ENCODE results near the gene NARS2.
A peak's percentile ranks its signal among the peaks of the same experiment; 100 is the strongest.

Gene NARS2

DNA sequence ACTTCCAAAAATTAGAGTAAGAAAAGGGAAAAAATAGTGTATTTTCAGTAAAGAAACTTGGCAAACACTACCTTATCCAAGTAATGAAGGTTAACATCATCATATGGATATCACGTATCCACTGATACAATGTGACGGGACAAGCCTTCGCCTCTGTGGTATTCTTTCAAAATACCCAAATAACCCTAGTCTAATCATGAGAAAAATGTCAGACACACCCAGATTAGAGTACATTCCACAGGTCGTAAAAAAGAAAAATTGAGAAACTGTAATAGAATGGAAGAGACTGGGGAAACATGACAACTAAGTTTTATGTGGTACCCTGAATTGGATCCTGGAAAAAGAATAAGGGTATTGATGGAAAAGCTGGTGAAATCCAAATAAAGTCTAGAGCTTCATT is 48.9 kb downstream of the NARS2 start:
- H2BK15ac ChIP-seq (ENCODE audit: low read depth, poor library complexity, severe bottlenecking): no peak overlapping the region
- peaks cover 1% of the 10 kb centered on the region for H3K79me1 ChIP-seq (replicated peaks; ENCODE audit: low read length, poor library complexity, severe bottlenecking)
- no peak overlapping the region for H2BK5ac ChIP-seq (ENCODE audit: low read depth, low read length, poor library complexity, severe bottlenecking)
- no peak overlapping the region for H4K8ac ChIP-seq (ENCODE audit: low read length)
- 98% methylated on average over 4 of the region's 4 CpGs for WGBS
- no peak overlapping the region for H4K91ac ChIP-seq (ENCODE audit: low read length)
- no peak overlapping the region for H2AK5ac ChIP-seq (ENCODE audit: low read length, severe bottlenecking)
- H2BK12ac ChIP-seq (ENCODE audit: low read length in 2 of 2): no peak overlapping the region
- no peaks in the 10 kb centered on the region for H3K9me3 ChIP-seq (ENCODE audit: control insufficient read depth, low read length)
- H3K14ac ChIP-seq (ENCODE audit: low read length in 2 of 2): no peak overlapping the region
- H3K18ac ChIP-seq (ENCODE audit: low read depth in 1 of 2, low read length in 2 of 2): no peak overlapping the region
- no peak overlapping the region for H3K9ac ChIP-seq (ENCODE audit: low read length)
- no peaks in the 10 kb centered on the region for H3K36me3 ChIP-seq (ENCODE audit: control insufficient read depth in 1 of 2, insufficient read depth in 2 of 2, low read depth in 1 of 2, low read length in 2 of 2)
- no peak overlapping the region for H2AFZ ChIP-seq (ENCODE audit: low read depth, low read length)
- no peak overlapping the region for H3K4me2 ChIP-seq (ENCODE audit: low read length, poor library complexity, severe bottlenecking)
- H2BK120ac ChIP-seq (ENCODE audit: low read depth, low read length): no peak overlapping the region
- H3K27me3 ChIP-seq (ENCODE audit: control insufficient read depth in 1 of 2, insufficient read depth in 1 of 2, low read length in 2 of 2): no peaks in the 10 kb centered on the region
- H3K4me1 ChIP-seq (ENCODE audit: control insufficient read depth, insufficient read depth, low read depth, low read length): no peaks in the 10 kb centered on the region
- H3K4me3 ChIP-seq (ENCODE audit: insufficient read depth in 1 of 2, low read depth in 1 of 2, low read length in 2 of 2): no peak overlapping the region
- H3K4ac ChIP-seq (ENCODE audit: low read depth in 1 of 2, low read length in 2 of 2): no peak overlapping the region
- no peak for DNase-seq
- no peak overlapping the region for H3K23ac ChIP-seq (ENCODE audit: low read length in 2 of 2)
- no peak overlapping the region for H3K27ac ChIP-seq (ENCODE audit: low read length, poor library complexity, severe bottlenecking)

DNA sequence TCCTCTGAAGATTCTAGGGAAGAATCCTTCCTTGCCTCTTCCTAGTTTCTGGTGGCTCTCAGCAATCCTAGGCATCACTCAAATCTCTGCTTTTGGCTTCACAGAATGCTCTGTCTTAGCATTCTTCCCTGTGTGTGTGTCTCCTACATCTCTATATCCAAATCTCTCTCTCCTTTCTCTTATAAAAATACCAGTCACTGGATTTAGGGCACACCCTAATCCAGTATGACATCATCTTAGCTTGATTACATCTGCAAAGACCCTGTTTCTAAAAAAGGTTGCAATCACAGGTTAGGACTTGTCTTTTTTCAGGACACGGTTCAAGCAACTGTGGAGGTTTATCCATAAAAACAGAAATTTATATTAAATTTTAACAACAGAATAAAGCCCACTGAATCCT is 54.4 kb downstream of the NARS2 start:
- H3K27ac ChIP-seq (ENCODE audit: low read length, poor library complexity, severe bottlenecking): no peak overlapping the region
- no CpG with 5 or more reads among the region's 1 CpG for whole genome bisulfite sequencing

DNA sequence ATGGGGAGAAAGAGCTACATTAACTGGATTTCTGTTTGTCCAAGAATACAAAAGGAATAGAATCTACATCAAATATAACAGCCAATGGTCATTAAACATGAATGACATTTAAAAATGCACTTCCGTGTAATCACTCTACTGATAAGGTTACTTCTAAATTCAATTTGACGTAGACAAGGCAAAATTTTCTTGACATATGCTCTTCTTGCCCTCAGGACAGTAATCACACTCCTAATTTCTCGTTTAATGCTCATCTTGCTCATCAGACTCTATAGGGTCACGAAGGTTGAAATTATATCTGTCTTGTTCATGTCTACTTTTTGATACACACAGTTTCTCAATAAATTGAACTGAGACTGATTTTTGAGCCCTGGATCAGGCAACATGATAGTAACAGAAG is 58.4 kb downstream of the NARS2 start:
- Histone ChIP-seq H2BK12ac (ENCODE audit: low read length in 2 of 2) (no peak overlapping the region), H2AFZ (ENCODE audit: low read depth, low read length) (no peak overlapping the region), H3K23ac (ENCODE audit: low read length in 2 of 2) (no peak overlapping the region), H3K79me1 (replicated peaks; ENCODE audit: low read length, poor library complexity, severe bottlenecking) (peaks cover 7% of the 10 kb centered on the region), H2BK5ac (ENCODE audit: low read depth, low read length, poor library complexity, severe bottlenecking) (no peak overlapping the region), H3K4me3 (ENCODE audit: insufficient read depth in 1 of 2, low read depth in 1 of 2, low read length in 2 of 2) (no peak overlapping the region), H2BK15ac (ENCODE audit: low read depth, poor library complexity, severe bottlenecking) (no peak overlapping the region), H3K9ac (ENCODE audit: low read length) (no peak overlapping the region), H3K18ac (ENCODE audit: low read depth in 1 of 2, low read length in 2 of 2) (no peak overlapping the region), H3K14ac (ENCODE audit: low read length in 2 of 2) (no peak overlapping the region), H3K27ac (ENCODE audit: low read length, poor library complexity, severe bottlenecking) (no peak overlapping the region), H3K9me3 (ENCODE audit: control insufficient read depth, low read length) (no peaks in the 10 kb centered on the region), H3K27me3 (ENCODE audit: control insufficient read depth in 1 of 2, insufficient read depth in 1 of 2, low read length in 2 of 2) (no peaks in the 10 kb centered on the region), H3K36me3 (ENCODE audit: control insufficient read depth in 1 of 2, insufficient read depth in 2 of 2, low read depth in 1 of 2, low read length in 2 of 2) (peaks cover 0 to 7% of the 10 kb centered on the region in 2 experiments), H3K4me2 (ENCODE audit: low read length, poor library complexity, severe bottlenecking) (no peak overlapping the region), H4K8ac (ENCODE audit: low read length) (no peak overlapping the region), H2BK120ac (ENCODE audit: low read depth, low read length) (no peak overlapping the region), H2AK5ac (ENCODE audit: low read length, severe bottlenecking) (no peak overlapping the region), H3K4ac (ENCODE audit: low read depth in 1 of 2, low read length in 2 of 2) (no peak overlapping the region), H4K91ac (ENCODE audit: low read length) (no peak overlapping the region), H3K4me1 (ENCODE audit: control insufficient read depth, insufficient read depth, low read depth, low read length) (no peaks in the 10 kb centered on the region)
- no peak for DNase-seq
- WGBS: 97% methylated on average over 3 of the region's 4 CpGs

More for the DNA sequence above, 54.4 kb downstream of the NARS2 start:
- no peak overlapping the region for H2BK5ac ChIP-seq (ENCODE audit: low read depth, low read length, poor library complexity, severe bottlenecking)
- no peak overlapping the region for H3K4ac ChIP-seq (ENCODE audit: low read depth in 1 of 2, low read length in 2 of 2)
- DNase-seq: no peak
- H3K36me3 ChIP-seq (ENCODE audit: control insufficient read depth in 1 of 2, insufficient read depth in 2 of 2, low read depth in 1 of 2, low read length in 2 of 2): no peaks in the 10 kb centered on the region
- no peaks in the 10 kb centered on the region for H3K27me3 ChIP-seq (ENCODE audit: control insufficient read depth in 1 of 2, insufficient read depth in 1 of 2, low read length in 2 of 2)
- peaks cover 4% of the 10 kb centered on the region for H3K79me1 ChIP-seq (replicated peaks; ENCODE audit: low read length, poor library complexity, severe bottlenecking)
- no peak overlapping the region for H2AK5ac ChIP-seq (ENCODE audit: low read length, severe bottlenecking)
- no peak overlapping the region for H3K4me3 ChIP-seq (ENCODE audit: insufficient read depth in 1 of 2, low read depth in 1 of 2, low read length in 2 of 2)
- H3K9ac ChIP-seq (ENCODE audit: low read length): no peak overlapping the region
- no peak overlapping the region for H2AFZ ChIP-seq (ENCODE audit: low read depth, low read length)
- no peak overlapping the region for H2BK12ac ChIP-seq (ENCODE audit: low read length in 2 of 2)
- no peak overlapping the region for H4K8ac ChIP-seq (ENCODE audit: low read length)
- H2BK120ac ChIP-seq (ENCODE audit: low read depth, low read length): no peak overlapping the region
- H3K9me3 ChIP-seq (ENCODE audit: control insufficient read depth, low read length): no peaks in the 10 kb centered on the region
- H3K23ac ChIP-seq (ENCODE audit: low read length in 2 of 2): no peak overlapping the region
- H3K14ac ChIP-seq (ENCODE audit: low read length in 2 of 2): no peak overlapping the region
- H3K18ac ChIP-seq (ENCODE audit: low read depth in 1 of 2, low read length in 2 of 2): no peak overlapping the region
- no peak overlapping the region for H4K91ac ChIP-seq (ENCODE audit: low read length)
- no peaks in the 10 kb centered on the region for H3K4me1 ChIP-seq (ENCODE audit: control insufficient read depth, insufficient read depth, low read depth, low read length)
- H2BK15ac ChIP-seq (ENCODE audit: low read depth, poor library complexity, severe bottlenecking): no peak overlapping the region
- no peak overlapping the region for H3K4me2 ChIP-seq (ENCODE audit: low read length, poor library complexity, severe bottlenecking)

DNA sequence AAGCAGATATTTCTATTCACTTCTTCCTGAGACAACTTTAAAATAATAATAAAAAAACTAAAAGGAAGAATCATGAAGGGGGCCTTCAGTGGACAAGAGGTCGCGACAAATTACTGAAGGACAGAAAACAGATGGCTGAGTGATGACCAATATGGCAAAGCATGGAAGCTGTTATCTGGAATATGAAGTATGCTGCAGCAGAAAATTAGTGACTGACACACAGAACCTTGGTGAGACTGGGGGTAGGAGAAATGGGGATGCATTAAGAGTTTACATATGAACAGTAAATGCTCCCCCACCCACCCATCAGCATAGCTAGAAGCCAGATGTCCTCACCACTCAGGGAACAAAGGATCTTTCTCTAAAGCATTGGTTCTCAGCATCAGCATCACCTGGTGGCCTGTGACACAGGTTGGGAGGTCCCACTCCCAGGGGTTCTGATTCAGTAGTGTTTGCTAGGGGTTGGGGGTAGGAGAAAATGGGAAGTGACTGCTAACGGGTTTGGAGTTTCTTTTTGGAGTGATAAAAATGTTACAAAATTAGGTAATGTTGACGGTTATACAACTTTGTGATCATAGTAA is 59.7 kb downstream of the NARS2 start:
- Histone ChIP-seq H3K36me3 (ENCODE audit: control insufficient read depth in 1 of 2, insufficient read depth in 2 of 2, low read depth in 1 of 2, low read length in 2 of 2) (peaks cover 0 to 7% of the 10 kb centered on the region in 2 experiments), H2BK12ac (ENCODE audit: low read length in 2 of 2) (no peak overlapping the region), H3K4me3 (ENCODE audit: insufficient read depth in 1 of 2, low read depth in 1 of 2, low read length in 2 of 2) (no peak overlapping the region), H3K79me1 (replicated peaks; ENCODE audit: low read length, poor library complexity, severe bottlenecking) (peaks cover 6% of the 10 kb centered on the region), H3K9ac (ENCODE audit: low read length) (no peak overlapping the region), H2BK15ac (ENCODE audit: low read depth, poor library complexity, severe bottlenecking) (no peak overlapping the region), H4K91ac (ENCODE audit: low read length) (no peak overlapping the region), H3K4me1 (ENCODE audit: control insufficient read depth, insufficient read depth, low read depth, low read length) (no peaks in the 10 kb centered on the region), H3K9me3 (ENCODE audit: control insufficient read depth, low read length) (peaks cover 6% of the 10 kb centered on the region), H3K27ac (ENCODE audit: low read length, poor library complexity, severe bottlenecking) (no peak overlapping the region), H4K8ac (ENCODE audit: low read length) (no peak overlapping the region), H2BK5ac (ENCODE audit: low read depth, low read length, poor library complexity, severe bottlenecking) (no peak overlapping the region), H3K18ac (ENCODE audit: low read depth in 1 of 2, low read length in 2 of 2) (no peak overlapping the region), H3K27me3 (ENCODE audit: control insufficient read depth in 1 of 2, insufficient read depth in 1 of 2, low read length in 2 of 2) (no peaks in the 10 kb centered on the region), H3K4ac (ENCODE audit: low read depth in 1 of 2, low read length in 2 of 2) (no peak overlapping the region), H3K14ac (ENCODE audit: low read length in 2 of 2) (no peak overlapping the region), H2AK5ac (ENCODE audit: low read length, severe bottlenecking) (no peak overlapping the region), H3K23ac (ENCODE audit: low read length in 2 of 2) (no peak overlapping the region), H2BK120ac (ENCODE audit: low read depth, low read length) (no peak overlapping the region), H3K4me2 (ENCODE audit: low read length, poor library complexity, severe bottlenecking) (no peak overlapping the region), H2AFZ (ENCODE audit: low read depth, low read length) (no peak overlapping the region)
- DNase-seq: peak; percentile 17
- 74% methylated on average over 4 of the region's 4 CpGs for WGBS

Data from mesenchymal stem cell (in vitro differentiated cells and primary cell).